DMS 273 treated with DMSO at 0.1 percent for 48 hours (cell line): ENCODE measurements around the gene OTOG.
"Not testable (repeated sequence)": the region's sequence is repeated elsewhere in the genome, so short reads cannot be mapped to it uniquely, and the experiment has no call there.

Experiments
- DNase-seq: peaks from one replicate; lab custom pipeline; 2025; lab: John Stamatoyannopoulos, UW

Gene OTOG

GRCh38 chr11:17604201-17604914 is 57.3 kb downstream of the OTOG start:
- DNase-seq = no peak

DNA sequence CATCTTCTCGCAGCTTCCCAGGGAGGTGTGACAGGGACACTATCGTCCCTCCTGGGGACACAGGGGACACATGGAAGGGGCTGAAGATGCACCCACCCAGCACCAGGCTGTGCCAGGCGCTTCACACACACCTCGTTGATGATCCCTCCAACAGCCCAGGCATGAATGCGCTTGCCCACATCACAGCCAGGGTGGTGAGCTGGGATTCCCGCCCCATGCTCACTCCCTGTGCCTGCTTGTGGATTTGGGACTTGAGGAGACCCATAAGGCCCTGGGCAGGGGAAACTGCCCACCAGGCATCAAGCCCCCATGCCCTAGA is 57.8 kb downstream of the OTOG start:
- DNase-seq = no peak

GRCh38 chr11:17605651-17606122 is 58.6 kb downstream of the OTOG start:
- no peak for DNase-seq

GRCh38 chr11:17606233-17607082 is 59.4 kb downstream of the OTOG start:
- DNase-seq = no peak

- no peak for DNase-seq
These were observed 60.0 kb downstream of the OTOG start for GRCh38 chr11:17607083-17607429.

DNA sequence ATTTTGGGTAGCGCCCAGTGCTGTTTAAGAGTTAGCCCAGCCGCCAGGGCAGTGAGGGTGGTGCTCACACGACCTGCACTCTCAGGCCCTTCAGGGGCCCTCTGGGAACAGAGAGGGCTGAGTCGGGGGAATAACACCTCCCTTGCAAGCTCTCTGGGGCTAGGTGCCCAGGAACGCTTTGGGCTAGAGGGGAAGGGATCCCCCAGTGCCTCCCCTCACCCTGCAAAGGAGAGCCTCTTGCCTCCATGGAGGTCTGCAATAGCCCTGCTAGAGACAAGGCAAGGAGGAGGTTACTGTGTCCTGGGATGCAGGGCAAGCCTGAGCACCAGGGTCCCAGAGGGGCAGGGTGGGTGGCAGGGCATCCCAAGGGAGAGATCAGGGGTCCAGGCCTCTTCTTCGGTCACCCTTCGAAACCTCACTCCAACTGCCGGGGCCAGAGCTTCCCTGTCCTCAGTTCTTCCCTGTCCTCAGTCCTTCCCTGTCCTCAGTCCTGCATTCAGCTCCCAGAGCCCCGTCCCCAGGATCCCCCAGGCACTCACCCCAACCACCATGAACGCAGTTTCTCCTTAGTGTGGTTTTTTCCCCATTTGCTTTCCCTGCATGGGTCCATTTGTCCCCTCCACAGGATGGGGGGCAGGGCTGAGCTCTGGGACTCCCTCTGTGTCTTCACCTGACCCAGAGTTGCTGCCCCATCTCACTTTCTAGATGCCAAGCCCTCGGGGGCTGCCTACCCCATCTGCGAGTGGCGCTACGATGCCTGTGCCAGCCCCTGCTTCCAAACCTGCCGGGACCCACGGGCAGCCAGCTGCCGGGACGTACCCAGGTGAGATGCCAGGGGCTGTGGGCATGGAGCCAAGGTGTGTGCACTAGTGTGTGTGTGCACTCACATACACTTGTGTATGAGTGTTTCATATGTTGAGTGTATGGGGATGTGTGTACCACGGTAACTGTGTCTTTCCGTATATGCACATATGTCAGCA is 60.8 kb downstream of the OTOG start:
- DNase-seq = no peak

DNA sequence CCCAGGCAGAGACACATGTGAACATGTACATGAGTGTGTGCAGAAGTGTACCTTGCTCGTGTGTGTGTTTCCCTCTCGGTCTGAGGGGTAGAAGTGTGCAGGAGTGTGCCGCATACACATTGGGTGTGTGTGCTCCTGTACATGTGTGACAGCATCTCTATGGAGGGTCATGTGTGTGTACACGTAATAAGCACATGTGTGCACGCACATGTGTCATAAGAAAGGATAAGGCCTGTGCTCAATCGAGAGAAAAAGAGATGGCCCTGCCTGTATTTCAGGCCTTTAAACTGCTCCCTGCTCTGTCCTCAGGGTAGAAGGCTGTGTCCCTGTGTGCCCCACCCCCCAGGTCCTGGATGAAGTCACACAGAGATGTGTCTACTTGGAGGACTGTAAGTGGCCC is 61.8 kb downstream of the OTOG start:
- no peak for DNase-seq

DNA sequence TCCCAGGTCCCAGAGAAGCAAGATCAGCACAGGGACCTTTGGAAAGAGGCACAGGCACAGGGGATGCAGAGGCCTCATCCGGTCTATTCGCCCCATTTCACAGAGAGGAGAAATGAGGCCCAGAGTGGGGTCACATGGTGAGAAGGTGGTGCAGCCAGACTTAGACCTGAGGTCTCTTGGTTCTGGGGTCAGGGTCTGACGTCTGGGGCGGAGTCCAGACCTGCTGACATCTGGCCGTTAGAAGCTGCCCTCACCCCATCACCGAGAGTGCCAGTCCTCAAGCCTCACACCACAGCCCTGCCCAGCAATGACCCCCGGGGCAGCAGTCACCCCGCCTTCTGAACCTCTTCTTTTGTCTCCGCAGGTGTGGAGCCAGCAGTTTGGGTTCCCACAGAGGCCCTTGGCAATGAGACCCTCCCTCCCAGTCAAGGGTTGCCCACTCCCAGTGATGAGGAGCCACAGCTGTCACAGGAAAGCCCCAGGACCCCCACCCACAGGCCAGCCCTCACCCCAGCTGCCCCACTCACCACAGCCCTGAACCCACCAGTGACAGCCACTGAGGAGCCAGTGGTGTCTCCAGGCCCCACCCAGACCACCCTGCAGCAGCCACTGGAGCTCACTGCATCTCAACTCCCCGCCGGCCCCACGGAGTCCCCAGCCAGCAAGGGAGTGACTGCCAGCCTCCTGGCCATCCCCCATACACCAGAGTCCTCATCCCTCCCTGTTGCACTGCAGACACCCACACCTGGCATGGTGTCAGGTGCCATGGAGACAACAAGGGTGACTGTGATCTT is 62.4 kb downstream of the OTOG start:
- no peak for DNase-seq

GRCh38 chr11:17610085-17610894 is 63.2 kb downstream of the OTOG start:
- no peak for DNase-seq

- DNase-seq = no peak
These were observed 64.0 kb downstream of the OTOG start for GRCh38 chr11:17611049-17611448.

DNA sequence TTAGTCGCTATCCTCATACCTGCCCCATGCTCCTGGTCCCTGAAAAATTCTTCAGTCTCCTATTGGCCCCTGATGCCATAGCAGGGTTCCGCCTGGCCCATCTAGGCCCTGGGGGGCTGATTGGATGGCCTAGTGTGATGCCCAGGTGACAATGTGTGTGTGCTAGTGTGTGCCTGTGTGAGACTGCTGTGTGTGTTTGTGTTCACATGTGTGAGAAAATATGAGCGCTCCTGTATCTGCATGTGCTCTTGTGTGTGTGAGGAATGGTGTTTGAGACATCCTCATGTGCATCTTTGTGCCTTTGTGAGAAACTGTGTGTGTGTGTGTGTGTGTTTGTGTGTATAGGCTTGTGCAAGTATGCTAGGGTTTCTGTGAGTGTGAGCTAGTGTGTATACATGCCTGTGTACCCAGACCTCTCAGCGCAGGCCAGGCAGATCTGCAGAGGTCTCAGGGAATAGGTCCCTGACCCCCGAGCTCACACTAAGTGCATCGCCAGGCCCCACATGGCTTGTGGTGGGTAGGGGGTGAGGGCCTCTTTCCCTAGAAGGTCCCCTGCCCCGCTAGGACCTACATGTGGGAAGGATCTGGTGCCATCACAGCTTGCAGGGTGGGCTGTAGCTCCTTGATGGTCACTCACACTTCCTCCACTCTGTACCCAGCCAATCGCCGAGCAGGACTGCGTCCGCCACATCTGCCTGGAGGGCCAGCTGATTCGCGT is 64.6 kb downstream of the OTOG start:
- DNase-seq = no peak

DNA sequence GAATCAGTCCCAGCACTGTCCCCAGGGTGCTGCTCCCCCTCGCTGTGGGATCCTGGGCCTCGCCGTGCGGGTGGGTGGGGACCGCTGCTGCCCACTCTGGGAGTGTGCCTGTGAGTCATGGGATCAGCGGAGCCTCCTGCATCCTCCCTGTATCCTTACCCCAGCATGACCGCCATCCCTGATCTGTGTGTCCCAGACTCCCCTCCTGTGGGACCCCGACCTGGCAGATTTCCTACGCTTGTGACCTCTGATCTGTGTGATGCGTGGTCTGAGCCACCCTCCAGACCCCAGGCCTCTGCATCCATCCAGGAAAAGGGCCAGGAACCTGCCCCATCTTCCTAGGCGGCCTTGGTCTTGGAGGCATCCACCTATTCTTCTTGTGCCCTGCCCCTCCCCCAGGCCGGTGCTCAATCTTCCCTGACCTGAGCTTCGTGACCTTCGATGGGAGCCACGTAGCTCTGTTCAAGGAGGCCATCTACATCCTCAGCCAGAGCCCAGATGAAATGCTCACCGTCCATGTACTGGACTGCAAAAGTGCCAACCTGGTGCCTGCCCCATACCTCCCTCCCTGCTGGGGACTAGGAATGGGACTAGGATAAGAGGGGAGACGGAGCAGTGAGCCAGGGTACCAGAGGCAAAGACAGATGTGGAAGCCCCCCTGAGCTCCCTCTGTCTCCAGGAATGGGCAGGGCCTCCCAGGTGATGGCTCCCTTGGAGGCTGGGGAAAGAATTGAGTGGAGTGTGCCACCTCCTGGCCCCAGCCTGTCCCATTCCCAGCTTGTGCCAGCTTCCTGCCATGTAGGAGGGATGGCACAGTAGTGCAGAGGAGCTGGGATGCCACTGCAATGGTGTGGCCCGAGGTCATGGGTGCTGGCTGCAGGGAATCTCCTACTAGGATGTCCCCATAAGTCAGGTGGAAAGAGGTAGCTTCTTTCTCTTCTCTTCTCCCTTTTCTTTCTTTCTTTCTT is 65.4 kb downstream of the OTOG start:
- no peak for DNase-seq

- DNase-seq = no peak
These were observed 66.4 kb downstream of the OTOG start for GRCh38 chr11:17613428-17613962.

DNA sequence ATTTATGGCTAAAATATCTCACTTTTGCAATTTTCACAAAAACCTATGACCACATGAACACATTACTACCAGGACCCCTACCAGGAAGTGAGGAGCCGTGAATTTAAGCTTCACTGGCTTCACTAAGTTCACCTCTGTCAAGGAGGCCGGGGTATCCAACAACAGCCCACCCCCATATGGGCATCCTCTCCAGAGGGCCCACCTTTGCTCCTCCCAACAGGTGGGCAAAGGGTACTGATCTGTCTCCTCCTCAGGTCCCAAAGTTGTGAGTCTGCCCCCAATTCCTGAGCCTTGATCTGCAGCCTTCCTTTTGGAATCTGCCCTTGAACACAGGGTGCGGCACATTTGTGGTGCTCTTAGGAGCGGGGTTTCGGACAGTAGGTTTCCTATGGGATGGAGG is 66.9 kb downstream of the OTOG start:
- DNase-seq = no peak

- DNase-seq = not testable (repeated sequence)
These were observed 75.7 kb downstream of the OTOG start for GRCh38 chr11:17622711-17623110.

DNA sequence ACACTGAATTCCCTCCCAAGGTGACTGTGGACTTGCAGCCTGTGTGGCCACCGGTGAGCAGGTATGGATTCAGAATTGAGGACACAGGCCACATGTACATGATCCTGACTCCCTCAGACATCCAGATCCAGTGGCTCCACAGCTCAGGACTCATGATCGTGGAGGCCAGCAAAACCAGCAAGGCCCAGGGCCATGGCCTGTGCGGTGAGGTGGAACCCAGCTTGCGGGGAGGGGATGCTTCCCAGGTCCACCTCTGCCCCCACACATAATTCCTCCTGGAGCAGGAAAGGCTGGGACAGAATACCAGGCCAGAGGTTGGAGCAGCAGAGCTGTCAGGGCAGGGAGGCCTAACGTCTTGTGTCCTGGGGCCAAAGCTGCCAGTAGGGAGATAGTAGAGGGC is 82.1 kb downstream of the OTOG start:
- DNase-seq = no peak

- DNase-seq = no peak
These were observed 83.9 kb downstream of the OTOG start for GRCh38 chr11:17630936-17631335.

GRCh38 chr11:17631702-17632365 is 84.8 kb downstream of the OTOG start:
- no peak for DNase-seq
